ENCODE data around the gene RHOF. TPM values are rescaled to one million over a fixed set of nuclear protein-coding genes. Genes with fewer than 3 reads are reported as not detected.
A peak's percentile ranks its signal among the peaks of the same experiment; 100 is the strongest.
"Not testable (repeated sequence)": the region's sequence is repeated elsewhere in the genome, so short reads cannot be mapped to it uniquely, and the experiment has no call there.

Gene RHOF
- total RNA-seq, 4 donors from 2014 or later: 4.8 to 11.4 (median 9.5) TPM

DNA sequence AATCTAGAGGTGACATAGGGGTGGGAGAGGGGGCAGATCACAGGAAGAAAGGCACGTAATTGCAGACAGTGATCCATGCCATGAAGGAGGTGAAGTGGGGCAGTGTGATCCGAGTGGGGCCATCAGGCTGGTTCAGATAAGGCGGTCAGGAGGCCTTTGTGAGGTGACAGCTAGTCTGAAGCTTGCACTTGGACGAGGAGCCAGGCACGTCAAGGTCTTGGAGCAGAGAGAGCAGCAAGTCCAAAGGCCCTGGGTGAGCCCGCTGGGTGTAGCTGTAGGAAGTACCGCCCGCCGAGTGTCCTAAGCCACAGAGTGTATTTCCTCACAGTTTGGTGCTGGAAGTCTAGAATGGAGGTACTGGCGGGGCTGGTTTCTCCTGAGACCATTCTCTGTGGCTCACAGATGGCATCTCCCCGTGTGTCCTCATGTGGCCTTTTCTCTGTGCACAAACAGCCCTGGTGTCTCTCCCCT lies 23.6 kb downstream of the RHOF start:
- no peak for DNase-seq (ENCODE audit: low spot score)
- ATAC-seq (ENCODE audit: low FRiP score): no peak
- TF ChIP-seq, protein P1, sequence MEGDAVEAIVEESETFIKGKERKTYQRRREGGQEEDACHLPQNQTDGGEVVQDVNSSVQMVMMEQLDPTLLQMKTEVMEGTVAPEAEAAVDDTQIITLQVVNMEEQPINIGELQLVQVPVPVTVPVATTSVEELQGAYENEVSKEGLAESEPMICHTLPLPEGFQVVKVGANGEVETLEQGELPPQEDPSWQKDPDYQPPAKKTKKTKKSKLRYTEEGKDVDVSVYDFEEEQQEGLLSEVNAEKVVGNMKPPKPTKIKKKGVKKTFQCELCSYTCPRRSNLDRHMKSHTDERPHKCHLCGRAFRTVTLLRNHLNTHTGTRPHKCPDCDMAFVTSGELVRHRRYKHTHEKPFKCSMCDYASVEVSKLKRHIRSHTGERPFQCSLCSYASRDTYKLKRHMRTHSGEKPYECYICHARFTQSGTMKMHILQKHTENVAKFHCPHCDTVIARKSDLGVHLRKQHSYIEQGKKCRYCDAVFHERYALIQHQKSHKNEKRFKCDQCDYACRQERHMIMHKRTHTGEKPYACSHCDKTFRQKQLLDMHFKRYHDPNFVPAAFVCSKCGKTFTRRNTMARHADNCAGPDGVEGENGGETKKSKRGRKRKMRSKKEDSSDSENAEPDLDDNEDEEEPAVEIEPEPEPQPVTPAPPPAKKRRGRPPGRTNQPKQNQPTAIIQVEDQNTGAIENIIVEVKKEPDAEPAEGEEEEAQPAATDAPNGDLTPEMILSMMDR (IDR thresholded peaks at IDR 0.05): no peak

DNA sequence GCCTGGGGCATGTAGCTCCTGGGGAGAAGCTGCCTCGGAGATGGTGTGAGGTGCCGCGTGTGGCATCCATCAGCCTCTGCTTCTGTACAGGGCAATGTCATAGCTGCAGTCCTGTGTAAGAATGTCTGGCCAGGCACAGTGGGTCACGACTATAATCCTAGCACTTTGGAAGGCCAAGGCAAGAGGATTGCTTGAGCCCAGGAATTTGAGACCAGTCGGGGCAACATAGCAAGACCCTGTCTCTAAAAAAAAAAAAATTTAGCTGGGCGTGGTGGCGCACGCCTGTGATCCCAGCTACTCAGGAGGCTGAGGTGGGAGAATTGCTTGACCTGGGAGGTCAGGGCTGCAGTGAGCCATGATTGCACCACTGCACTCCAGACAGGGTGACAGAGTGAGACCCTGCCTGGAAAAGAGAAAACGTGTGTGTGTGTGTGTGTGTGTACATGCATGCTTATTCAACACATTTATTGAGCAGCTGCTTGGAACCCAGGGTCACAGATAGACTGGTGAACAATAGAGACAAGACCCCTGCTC lies 24.1 kb downstream of the RHOF start:
- DNase-seq (ENCODE audit: low spot score): no peak
- TF ChIP-seq, protein P1 (IDR thresholded peaks at IDR 0.05): no peak
- ATAC-seq (ENCODE audit: low FRiP score): no peak

DNA sequence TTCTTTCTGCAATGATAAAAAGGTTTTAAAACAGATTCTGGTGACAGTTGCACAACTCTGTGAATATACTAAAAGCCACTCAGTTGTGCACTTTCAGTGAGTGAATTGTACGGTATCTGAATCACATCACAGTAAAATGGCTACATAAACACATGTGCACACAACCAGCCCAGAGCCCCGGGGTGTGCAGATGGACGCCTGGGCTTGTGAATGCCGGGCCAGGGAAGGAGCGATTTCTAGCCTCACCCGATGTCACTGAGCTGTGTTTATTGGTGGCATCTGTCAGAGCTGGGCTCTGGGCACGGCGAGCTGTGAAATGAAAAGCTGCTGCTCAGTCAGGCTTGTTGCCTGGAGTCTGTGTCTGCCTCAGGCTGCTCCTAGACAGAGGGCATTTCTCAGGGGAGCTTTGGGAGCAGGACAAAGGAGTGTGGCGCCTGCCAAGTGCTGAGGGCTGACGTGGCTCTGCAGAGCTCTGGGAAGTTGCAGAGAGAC lies 25.9 kb downstream of the RHOF start:
- DNase-seq (ENCODE audit: low spot score): no peak

DNA sequence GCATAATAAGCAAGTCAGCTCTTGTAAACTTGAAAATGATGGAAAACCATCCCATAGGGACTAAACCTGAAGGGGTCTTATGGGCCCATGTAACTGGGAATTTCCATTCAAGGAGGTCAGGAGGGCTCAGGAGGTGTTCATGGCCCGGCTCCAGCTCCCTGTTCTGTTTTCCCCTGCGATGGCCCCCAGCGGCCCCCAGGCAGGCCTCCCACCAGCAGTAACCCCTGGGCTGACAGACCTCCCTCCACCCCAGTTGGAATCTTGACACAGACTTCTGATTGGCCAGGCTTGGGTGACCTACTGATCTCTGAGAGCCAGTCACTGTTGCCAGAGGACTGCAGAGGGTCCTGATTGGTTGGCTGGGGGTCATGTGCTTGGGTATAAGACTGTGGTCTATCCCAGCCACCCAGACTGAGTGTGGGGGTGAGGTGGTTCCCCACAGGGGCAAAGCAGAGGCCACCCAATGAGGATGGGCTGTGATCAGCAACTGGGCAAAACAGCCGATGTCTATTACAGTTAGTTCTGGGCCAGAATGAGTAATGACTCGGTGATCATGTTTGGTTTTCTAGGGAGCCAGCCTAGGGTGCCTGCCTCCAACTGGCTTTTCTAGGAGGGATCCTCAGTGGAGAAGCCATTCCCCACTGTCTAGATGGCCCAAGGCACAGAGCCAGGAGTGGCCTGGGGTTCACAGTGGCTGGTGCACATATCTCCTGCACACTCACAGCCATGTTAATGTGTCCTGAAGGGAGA lies 27.0 kb downstream of the RHOF start:
- DNase-seq (ENCODE audit: low spot score) (no peak), ATAC-seq (ENCODE audit: low FRiP score) (no peak)
- TF ChIP-seq, protein P1 (IDR thresholded peaks at IDR 0.05): no peak

More for the DNA sequence above, 25.9 kb downstream of the RHOF start:
- TF ChIP-seq, protein P1 (IDR thresholded peaks at IDR 0.05): no peak
- ATAC-seq (ENCODE audit: low FRiP score): no peak

DNA sequence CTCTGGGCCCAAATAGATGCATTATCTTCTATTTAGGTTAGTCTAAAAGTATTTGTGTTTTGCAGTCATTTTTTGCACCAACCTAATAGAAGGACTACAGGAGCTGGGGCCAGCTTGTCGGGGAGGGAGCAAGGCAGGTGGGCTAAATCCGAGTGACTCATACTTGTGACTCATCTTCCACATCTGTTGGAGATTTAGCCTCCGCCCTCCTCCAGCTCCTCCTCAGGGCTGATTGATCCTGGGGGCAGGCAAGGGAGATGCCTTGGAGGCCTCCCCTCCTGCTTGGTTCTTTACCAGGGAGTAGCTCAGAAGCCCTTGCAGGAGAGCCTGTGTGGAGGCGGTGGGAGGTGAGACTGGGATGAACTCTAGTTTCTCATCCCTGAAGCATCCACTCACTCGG lies 27.9 kb downstream of the RHOF start:
- TF ChIP-seq, protein P1 (IDR thresholded peaks at IDR 0.05): no peak
- peak; percentile 90 for ATAC-seq (ENCODE audit: low FRiP score)
- DNase-seq (ENCODE audit: low spot score): no peak

DNA sequence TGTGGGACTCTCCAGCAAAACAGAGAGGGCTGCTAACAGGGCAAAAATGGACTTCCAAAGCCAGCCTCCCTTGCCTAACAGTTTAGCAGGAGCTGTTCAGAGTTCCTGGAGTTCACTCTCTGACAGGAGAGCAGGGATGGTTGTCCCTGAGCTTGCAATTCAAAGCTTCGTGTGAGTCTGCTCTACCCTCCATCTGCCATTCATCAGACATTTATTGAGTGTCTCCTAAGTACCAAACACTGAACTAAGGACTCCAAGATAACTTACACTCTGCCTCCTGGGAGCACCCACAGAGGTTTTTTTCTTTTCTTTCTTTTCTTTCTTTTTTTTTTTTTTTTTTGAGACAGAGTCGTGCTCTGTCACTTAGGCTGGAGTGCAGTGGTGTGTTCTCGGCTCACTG lies 28.7 kb downstream of the RHOF start:
- TF ChIP-seq, protein P1 (IDR thresholded peaks at IDR 0.05): no peak
- ATAC-seq (ENCODE audit: low FRiP score) (no peak), DNase-seq (ENCODE audit: low spot score) (no peak)

DNA sequence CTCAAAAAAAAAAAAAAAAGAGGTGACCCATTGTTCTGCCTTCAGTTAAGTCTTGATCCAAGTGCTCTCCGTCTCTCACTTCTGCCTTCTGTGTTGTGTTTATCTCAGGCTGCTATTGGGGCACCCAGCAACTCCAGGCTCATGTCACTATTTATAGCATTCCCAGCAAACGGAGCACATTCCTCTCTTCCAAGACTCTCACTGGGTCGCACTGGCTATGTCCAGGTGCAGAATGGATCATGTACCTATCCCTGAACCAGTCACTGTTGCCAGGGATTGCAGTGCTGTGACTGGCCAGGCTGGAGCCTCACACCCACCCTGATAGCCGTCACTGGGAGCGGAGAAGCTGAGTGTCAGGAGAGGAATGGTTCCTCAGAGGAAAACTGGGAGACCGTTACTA lies 31.2 kb downstream of the RHOF start:
- no peak for ATAC-seq (ENCODE audit: low FRiP score)
- no peak for DNase-seq (ENCODE audit: low spot score)
- TF ChIP-seq, protein P1 (IDR thresholded peaks at IDR 0.05): no peak

DNA sequence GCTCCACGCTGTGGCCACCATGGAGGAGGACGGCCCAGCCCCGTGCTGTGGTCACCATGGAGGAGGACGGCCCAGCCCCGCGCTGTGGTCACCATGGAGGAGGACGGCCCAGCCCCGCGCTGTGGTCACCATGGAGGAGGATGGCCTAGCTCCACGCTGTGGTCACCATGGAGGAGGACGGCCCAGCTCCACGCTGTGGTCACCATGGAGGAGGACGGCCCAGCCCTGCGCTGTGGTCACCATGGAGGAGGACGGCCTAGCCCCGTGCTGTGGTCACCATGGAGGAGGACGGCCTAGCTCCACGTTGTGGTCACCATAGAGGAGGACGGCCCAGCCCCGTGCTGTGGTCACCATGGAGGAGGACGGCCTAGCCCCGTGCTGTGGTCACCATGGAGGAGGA lies 35.0 kb downstream of the RHOF start:
- not testable (repeated sequence) for ATAC-seq (ENCODE audit: low FRiP score); DNase-seq (ENCODE audit: low spot score)
